GM19467 (cell line): ENCODE data around the gene RBM23.

Source experiments
- ATAC-seq: cut with Tn5 transposase; IDR thresholded peaks from one replicate; pipeline ENCODE4 v1.9.1; 2021; ENCODE audit warnings: mild to moderate bottlenecking, moderate library complexity; ENCODE audit not compliant: unreplicated experiment

RBM23 gene

DNA sequence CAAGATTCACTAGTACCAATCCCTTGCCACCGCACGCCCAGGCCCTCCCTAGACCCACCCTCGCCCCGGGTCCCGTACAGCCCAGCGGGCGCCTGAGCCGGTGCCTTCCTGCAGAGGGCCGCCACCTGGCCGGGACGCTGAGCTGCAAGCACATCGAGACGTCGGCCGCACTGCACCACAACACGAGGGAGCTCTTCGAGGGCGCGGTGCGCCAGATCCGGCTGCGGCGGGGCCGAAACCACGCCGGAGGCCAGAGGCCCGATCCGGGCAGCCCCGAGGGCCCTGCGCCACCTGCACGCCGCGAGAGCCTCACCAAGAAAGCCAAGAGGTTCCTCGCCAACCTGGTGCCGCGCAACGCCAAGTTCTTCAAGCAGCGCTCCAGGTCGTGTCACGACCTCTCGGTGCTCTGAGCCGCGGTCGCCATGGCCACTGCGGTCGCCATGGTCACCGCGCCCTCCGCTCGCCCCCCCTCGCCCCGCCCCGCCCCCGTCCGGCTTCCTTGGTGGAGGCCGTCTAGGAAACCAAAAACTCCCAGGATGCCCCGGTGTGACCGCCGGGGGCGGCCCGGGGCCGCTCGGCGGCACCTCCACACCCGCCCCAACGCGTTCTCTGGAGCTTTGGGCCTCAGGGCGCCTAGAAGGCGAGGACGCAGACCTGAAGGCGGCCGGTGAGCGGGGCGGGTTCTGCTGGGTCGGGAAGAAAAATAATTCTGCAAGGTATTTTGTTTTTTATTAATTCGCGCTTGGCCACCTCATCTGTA lies 32.3 kb downstream of the RBM23 start:
- peak; percentile 36 for ATAC-seq

DNA sequence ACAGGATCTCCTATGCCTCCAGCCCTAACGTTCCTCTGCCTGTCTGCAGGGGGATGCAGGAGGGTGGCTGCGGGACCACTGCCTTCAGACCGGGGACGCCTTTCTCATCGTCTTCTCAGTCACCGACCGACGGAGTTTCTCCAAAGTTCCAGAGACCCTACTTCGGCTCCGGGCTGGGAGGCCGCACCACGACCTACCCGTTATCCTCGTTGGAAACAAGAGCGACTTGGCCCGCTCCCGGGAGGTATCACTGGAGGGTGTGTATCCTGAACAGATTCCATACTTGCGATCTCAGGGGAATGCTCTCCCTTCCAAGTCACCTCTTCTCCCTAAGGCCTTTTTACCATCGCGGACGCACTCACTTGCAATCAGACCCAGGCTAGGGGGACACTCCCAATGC lies 33.0 kb downstream of the RBM23 start:
- ATAC-seq, result no peak

DNA sequence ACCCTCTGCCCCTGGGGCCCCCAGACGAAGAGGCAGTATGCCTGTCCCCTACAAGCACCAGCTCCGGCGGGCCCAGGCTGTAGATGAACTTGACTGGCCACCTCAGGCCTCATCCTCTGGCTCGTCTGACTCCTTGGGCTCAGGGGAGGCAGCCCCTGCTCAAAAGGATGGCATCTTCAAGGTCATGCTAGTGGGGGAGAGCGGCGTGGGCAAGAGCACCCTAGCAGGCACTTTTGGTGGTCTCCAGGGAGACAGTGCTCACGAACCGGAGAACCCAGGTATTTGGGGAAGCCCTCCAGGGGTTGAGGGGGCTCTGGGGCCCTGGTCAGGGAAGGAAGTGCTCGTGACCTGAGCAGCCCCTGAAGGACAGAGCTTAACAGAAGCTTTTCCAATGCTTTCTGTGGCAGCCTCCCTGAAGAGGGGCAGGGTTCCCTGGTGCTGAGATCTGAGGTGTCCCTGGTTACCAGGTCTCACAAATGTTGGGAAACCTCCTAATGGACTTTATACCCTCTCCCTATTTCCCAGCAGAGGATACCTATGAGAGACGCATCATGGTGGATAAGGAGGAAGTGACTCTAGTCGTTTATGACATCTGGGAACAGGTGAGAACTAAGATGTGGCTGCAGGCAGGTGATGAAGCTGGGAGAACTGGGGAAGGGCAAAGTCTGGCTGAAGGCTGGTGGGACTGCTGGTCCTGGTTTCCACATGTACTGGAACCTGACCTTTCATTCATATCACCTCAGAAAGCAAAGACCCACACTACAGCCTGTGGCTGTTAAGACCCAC lies 34.0 kb downstream of the RBM23 start:
- no peak for ATAC-seq

DNA sequence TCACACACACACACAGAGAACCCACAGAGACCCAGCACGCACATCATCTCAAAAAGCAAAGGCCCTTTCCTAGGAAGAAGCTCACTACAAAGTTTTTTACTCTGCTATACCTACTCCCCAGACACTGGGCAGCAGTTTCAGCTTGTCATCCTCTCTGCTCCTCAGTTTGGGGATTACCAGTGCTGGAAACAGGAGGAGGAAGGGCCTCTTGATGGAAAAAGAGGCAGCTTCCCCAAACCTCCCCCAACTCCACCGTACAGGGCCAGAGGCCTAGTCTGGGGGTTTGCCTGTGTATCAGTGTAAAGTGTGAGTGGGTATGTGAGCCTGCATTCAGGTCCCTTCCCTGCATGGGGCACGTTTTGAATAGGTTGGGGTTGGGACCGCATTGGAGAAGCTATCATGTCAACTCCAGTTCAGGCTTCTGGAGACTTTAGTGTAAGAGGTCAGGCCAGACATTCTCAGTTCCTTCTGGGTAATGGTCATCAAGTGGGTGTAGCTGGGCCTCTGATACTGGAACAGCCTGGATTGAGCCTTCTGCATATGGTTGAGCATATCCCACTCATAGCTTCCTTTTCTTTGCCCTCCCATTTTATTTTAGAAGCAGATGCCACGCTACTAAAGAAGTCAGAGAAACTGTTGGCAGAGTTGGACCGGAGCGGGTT lies 34.7 kb downstream of the RBM23 start:
- ATAC-seq, result no peak

DNA sequence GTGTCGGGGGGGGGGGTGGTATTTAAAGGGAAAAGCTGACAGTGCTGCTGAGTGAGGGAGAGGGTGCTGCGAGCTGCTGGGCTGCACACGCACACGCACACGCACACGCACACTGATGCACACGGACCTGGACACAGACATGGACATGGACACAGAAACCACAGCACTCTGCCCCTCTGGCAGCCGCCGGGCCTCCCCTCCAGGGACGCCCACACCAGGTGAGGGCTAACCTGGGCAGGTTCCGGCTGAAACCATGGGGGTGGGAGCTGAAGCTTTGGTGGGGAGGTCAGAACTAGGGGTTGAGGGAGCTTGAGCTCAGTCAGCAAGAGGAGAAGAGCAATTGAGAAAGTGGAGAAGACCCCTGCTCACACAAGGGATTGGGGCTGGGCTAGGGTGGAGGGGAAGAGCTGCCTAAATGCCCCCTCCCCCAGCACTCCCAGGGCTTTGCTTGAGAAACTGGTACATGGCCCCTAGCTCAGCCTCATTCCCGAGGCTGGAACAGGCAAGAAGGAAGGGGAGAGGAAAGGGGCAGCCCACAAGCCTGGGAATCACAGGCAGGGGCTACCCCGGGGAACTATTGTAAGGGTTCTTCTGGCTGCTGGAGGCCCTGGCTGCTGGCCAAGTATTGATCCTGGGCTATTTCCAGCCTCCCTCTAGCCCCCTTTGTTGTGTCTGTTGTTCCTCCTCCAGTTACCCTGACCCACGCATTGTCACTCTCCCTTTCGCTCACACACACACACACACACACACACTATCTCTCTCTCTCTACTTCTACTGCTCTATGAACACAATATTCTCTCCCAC lies 35.6 kb downstream of the RBM23 start, which contains the start of gene REM2:
TSS of gene REM2 (plus strand) at position 50 of the 804 bp plus-strand sequence. CDS start at position 116, 66 bp downstream.
- no peak for ATAC-seq

DNA sequence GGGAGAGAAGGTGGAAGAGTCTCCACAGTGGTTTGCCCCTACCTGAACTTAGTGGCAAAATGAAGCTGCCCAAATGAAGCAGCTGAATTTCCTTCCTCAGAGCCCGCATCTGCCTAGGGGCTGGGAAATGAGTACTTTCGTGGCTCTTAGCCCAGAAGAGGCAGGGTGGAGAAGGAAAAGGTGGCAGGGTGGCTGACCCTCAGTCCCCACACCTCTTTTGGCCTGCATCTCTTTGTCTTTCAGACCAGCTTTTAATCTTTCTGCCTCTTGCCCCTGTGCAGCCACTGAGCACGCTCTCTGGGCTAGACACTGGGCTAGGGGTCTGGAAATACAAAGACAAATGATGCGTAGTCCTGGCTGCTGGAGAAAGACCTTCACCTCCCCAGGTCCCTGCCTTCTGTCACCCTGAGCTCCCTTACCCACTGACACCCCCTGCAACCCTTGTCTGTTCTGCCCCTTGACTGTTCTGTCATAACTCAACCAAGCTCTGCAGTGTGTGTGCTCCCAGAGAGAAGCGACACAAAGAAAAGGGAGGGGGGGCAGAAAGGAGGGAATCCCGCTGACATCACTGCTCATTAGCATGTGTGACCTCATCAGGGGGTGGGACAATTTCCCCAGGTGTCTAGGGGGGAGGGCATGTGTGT lies 36.3 kb downstream of the RBM23 start:
- ATAC-seq, result no peak

DNA sequence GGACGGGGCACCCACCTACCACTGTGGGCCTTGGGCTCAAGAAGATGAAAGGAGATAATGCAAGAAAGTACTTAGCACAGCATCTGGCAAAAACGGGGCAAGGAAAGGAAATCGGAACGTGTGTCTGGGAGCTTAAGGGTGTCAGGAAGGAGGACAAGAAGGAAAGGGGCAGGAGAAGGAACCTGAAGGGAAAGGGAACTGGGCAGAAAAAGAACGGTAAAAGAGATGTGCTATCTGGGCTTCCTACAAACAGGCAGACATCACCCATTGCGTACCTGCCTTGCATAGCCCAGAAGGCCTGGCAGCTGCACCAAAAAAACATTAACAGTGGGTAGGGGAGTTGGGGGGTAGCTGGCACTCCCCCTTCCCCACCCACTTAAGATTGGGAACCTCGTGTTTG lies 36.9 kb downstream of the RBM23 start:
- ATAC-seq, result no peak

DNA sequence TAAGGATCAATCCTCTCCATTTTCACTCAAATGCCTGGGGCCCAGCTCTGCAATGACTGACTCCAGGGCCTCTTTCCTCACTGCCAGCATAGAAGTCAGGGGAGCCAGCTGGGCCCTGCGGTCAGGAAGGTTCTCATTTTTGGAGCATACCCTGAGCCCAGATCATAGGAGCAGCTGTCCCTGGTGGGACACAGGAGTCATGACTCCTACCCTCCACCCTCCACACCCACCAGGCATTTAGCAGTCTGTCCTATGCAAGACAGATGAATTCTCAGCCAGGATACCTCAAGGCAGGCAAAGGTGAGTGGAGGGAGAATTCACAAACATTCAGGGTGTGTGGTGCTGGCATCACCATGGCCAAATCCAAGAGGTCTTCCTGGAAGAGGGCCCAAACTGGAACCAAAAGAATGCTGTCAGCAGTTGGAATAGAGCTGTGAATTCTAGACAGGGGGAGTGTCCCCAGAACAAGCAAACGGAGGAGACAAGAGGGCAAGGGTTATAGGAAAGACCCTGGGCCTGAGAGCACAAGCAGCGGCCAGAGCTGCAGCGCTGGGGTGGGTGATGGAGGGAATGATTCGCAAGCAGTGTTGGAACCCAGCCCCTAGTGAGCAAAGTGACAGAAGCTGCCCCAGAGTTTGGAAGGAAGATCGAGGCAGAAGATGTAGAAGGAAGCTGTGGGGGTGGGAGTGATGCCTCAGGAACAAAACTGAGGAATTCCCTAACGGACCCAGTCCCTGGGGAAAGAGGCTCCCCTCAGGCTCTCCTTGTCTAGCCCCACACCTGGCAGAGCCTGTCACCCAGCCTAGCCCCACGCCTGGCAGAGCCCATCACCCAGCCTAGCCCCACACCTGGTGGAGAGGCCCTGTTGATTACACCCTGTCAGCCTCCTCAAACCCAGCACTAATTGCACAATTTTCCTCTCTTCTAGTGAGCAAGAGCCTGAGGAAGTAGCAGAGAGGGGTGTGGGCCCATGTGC lies 40.4 kb downstream of the RBM23 start:
- ATAC-seq, result no peak

DNA sequence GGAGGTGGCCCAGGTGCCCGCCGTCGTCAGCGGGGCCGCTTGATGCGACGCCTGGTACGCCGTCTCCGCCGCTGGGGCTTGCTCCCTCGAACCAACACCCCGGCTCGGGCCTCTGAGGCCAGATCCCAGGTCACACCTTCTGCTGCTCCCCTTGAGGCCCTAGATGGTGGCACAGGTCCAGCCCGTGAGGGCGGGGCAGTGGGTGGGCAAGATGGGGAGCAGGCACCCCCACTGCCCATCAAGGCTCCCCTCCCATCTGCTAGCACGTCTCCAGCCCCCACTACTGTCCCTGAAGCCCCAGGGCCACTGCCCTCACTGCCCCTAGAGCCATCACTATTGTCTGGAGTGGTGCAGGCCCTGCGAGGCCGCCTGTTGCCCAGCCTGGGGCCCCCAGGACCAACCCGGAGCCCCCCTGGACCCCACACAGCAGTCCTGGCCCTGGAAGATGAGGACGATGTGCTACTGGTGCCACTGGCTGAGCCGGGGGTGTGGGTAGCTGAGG lies 41.9 kb downstream of the RBM23 start:
- no peak for ATAC-seq

DNA sequence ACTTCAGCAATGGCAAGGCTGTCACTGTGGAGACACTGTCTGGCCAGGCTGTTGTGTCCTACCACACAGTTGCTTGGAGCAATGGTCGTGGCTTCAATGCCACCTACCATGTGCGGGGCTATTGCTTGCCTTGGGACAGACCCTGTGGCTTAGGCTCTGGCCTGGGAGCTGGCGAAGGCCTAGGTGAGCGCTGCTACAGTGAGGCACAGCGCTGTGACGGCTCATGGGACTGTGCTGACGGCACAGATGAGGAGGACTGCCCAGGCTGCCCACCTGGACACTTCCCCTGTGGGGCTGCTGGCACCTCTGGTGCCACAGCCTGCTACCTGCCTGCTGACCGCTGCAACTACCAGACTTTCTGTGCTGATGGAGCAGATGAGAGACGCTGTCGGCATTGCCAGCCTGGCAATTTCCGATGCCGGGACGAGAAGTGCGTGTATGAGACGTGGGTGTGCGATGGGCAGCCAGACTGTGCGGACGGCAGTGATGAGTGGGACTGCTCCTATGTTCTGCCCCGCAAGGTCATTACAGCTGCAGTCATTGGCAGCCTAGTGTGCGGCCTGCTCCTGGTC lies 43.1 kb downstream of the RBM23 start:
- no peak for ATAC-seq

DNA sequence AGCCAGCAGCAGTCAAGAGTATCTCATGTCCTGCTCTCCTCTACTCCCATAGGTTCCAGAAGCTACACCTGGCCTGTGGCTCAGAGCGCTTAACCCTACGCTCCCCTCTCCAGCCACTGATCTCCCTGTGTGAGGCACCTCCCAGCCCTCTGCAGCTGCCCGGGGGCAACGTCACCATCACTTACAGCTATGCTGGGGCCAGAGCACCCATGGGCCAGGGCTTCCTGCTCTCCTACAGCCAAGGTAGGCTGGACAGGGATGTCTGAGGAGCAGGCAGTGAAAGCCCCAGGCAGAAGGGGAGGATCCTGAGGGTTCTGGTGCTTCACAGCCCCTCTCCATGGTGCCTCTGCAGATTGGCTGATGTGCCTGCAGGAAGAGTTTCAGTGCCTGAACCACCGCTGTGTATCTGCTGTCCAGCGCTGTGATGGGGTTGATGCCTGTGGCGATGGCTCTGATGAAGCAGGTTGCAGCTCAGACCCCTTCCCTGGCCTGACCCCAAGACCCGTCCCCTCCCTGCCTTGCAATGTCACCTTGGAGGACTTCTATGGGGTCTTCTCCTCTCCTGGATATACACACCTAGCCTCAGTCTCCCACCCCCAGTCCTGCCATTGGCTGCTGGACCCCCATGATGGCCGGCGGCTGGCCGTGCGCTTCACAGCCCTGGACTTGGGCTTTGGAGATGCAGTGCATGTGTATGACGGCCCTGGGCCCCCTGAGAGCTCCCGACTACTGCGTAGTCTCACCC lies 43.8 kb downstream of the RBM23 start:
- ATAC-seq, result no peak

DNA sequence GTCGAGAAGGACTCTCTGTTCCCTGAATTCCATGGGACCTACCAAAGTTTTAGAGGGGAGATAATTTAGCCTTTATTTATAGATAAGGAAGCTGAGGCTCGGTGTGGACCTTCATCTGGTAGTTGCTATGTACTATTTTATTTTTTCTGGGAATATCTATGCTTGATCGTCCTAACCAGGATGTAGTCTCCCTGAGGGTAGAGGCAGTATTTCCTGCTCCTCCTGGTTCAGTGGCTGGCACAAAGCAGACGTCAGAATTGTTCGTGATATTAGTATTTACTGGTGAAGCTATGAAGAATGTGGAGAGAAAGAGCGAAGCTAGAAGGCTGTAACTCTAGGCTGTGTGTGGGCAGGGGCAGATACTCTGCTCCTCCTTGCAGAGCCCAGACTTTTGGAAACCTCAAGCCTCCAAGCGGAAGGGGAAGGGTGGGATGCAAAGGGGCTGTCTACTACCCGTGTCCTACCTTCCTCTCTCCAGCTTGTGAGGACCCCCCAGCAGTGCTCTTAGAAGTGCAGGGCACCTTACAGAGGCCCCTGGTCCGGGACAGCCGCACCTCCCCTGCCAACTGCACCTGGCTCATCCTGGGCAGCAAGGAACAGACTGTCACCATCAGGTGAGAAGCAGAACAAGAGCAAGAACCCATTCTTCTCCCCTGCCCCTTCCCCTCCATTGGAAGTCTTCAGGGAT lies 46.0 kb downstream of the RBM23 start:
- ATAC-seq, result no peak

DNA sequence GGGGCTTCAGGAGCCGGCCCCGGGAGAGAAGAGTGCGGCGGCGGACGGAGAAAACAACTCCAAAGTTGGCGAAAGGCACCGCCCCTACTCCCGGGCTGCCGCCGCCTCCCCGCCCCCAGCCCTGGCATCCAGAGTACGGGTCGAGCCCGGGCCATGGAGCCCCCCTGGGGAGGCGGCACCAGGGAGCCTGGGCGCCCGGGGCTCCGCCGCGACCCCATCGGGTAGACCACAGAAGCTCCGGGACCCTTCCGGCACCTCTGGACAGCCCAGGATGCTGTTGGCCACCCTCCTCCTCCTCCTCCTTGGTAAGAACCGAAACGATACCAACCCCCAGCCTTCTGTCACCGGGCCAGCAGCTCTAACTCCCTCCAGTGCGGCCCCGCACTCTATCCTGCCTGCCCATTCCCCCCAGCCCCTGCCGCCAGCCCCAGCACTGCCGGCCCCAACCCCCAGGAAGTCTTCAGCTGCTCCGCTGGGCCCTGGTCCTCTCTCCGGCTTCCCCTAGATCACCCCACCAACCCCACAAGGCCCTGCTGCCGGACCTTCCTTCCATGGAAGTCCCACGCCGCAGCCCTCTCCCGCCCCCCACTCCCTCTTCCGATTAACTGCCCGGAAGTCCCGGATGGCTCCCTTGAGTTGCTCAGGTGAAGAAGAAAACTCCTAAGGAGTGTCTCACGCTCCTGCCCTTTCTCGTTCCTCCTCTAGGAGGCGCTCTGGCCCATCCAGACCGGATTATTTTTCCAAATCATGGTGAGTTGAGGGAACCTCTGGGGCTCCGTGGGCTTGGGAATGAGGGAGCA lies 46.7 kb downstream of the RBM23 start:
- peak; percentile 15 for ATAC-seq

DNA sequence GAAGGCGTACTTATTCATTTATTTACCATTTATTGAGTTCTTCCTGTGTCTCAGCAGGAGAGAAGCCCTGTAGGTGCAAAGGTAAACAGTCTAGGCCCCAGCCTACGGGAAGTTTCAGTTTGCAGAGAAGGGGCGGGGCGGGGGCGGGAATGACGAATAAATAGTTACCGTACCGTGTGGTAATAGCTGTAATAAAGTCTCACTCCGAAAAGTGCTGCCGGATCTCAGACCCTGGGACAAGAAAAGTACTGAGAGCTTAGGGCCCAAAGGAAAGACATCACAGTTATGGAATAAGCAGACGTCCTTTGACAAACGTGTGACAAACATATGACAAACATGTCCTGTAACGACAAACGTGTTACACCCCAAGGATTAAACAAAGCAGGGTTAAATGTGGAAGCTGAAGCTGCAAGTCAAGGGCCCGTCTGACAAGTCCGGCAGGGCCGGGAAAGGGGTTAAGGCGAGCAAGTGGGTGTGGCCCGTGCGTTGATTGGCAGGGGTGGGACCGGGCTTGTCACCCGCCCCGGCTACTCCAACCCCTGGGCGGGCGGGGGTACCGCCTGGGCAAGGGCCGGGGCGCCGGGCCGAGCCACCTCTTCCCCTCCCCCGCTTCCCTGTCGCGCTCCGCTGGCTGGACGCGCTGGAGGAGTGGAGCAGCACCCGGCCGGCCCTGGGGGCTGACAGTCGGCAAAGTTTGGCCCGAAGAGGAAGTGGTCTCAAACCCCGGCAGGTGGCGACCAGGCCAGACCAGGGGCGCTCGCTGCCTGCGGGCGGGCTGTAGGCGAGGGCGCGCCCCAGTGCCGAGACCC lies 47.5 kb downstream of the RBM23 start, which contains the start of gene LRP10:
TSS of gene LRP10 (plus strand) at position 517 of the 809 bp plus-strand sequence. CDS start 564 bp downstream, outside the sequence.
- peak; percentile 74 for ATAC-seq

DNA sequence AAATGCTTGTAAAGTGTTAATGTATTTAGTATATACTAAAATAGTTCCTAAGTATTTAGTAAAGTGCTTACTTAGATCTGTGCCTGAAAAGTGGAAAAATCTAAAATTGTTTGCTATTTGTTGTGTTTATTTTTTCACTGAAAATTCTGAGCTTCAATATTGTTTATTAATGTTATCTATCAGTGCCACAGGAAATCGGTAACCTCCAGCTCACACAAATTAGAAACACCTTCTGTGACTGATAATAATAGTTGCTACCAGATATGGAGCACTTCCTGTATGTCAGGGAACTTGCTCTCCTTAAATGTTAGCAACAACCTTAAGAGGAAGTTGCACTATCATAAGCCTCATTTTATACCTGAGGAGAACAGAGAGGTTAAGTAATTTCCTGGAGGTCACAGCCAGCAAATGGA lies 48.1 kb downstream of the RBM23 start:
- ATAC-seq, result peak; percentile 31

DNA sequence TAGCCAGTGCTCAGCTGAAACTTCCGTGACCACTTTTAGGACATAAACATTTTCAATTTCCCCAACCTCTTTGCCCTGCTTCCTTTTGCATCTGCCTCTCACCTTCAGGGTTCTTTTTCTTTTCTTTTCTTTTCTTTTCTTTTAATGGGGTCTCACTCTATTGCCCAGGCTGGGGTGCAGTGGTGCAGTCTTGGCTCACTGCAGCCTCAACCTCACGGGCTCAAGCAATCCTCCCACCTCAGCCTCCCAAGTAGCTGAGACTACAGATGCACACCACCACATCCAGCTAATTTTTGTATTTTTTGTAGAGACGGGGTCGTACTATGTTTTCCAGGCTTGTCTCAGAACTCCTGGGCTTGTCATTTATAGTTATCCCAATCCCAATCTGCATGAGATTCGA lies 52.1 kb downstream of the RBM23 start:
- no peak for ATAC-seq
